Kidney epithelial cell (primary cell): ENCODE measurements around the gene ASCL2. TPM values are rescaled to one million over a fixed set of nuclear protein-coding genes. Genes with fewer than 3 reads are reported as not detected.

Experiments
- DNase-seq: peaks from one replicate; pipeline ENCODE4 v3.0.0-alpha.2; 2010; ENCODE audit warnings: low read depth
- H3K27me3 ChIP-seq: 2 replicates; pipeline ENCODE4 v1.6.0; 2011; ENCODE audit warnings: low read length; ENCODE audit not compliant: control insufficient read depth, insufficient read depth
- H3K36me3 ChIP-seq: 2 replicates; pipeline ENCODE4 v1.5.1; 2011; ENCODE audit warnings: low read length; ENCODE audit not compliant: control insufficient read depth, insufficient read depth
- H3K4me3 ChIP-seq: 2 replicates; pipeline ENCODE4 v1.5.1; 2011; ENCODE audit warnings: low read depth, mild to moderate bottlenecking, control low read depth, low read length
- total RNA-seq: library from RNA; depleted of rRNA; stranded (reverse); fragments of >200 nt; gene quantifications from 2 replicates; pipeline ENCODE4 v1.2.3, GENCODE V29; 2015
- TF ChIP-seq, protein P1 (sequence below): IDR thresholded peaks from 2 replicates; pipeline ENCODE4 v1.5.1; 2011; ENCODE audit warnings: mild to moderate bottlenecking, moderate library complexity, low read length, control low read depth, inconsistent platforms; ENCODE audit not compliant: insufficient read depth, poor library complexity, severe bottlenecking

The ASCL2 gene
- total RNA-seq, 1 donor from 2014 or later = not detected

DNA sequence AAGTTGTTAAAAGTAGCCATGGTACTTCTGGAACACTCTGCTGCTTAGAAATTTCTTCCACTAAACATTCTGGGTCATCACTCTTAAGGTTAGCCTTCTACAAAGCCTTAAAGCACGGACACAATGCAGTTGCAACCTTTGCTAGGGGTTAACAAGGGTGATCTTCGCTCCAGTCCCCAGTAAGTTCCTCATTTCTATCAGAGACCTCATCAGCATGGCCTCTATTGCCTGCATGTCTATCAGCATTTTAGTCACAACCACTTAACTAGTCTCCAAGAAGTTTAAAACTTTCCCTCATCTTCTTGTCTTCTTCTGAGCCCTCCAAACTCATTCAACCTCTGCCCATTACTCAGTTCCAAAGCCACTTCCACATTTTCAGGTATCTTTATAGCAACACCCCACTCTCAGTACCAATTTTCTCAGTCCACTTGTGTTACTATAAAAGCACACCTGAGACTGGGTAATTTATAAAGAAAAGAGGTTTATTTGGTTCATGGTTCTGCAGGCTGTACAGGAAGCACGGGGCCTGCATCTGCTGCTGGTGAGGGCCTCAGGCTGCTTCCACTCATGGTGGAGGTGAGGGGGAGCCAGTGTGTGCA lies 50.1 kb downstream of the ASCL2 start:
- TF ChIP-seq, protein P1, sequence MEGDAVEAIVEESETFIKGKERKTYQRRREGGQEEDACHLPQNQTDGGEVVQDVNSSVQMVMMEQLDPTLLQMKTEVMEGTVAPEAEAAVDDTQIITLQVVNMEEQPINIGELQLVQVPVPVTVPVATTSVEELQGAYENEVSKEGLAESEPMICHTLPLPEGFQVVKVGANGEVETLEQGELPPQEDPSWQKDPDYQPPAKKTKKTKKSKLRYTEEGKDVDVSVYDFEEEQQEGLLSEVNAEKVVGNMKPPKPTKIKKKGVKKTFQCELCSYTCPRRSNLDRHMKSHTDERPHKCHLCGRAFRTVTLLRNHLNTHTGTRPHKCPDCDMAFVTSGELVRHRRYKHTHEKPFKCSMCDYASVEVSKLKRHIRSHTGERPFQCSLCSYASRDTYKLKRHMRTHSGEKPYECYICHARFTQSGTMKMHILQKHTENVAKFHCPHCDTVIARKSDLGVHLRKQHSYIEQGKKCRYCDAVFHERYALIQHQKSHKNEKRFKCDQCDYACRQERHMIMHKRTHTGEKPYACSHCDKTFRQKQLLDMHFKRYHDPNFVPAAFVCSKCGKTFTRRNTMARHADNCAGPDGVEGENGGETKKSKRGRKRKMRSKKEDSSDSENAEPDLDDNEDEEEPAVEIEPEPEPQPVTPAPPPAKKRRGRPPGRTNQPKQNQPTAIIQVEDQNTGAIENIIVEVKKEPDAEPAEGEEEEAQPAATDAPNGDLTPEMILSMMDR = no peak
- no peak for DNase-seq
- no peaks in the 10 kb centered on the region for H3K36me3 ChIP-seq
- H3K4me3 ChIP-seq = no peak overlapping the region
- peaks cover 30% of the 10 kb centered on the region for H3K27me3 ChIP-seq

DNA sequence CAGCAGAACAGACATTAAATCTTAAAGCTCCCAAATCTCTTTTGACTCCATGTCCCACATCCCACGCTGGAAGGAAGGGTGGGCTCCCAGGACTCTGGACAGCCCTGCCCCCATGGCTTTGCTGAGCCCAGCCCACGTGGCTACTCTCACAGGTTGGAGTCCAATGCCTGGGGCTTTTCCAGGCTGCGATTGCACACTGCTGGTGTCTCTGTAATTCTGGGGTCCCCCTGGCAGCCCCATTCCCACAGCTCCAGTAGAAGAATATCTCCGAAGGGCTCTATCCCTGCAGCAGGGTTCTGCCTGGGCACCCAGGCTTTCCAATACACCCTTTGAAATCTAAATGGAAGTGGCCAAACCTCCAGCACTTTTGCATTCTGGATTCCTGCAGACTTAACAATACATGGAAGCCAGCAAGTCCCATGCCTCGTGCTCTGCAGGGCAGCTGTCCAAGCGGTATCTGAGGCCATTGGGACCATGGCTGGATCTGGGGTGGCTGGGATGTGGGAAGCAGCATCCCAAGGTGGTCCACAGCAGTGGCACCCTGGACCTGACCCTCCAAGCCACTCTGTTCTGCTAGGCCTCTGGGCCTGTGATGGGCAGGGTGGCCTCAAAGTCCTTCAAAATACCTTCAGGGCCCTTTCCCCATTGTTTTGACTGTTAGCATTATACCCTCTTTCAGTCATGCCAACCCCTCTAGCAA lies 50.9 kb downstream of the ASCL2 start:
- Histone ChIP-seq H3K36me3 (no peaks in the 10 kb centered on the region), H3K27me3 (peaks cover 35% of the 10 kb centered on the region), H3K4me3 (no peak overlapping the region)
- no peak for DNase-seq
- TF ChIP-seq, protein P1 = no peak

Other genes starting within 250 kb of the ASCL2 start
- 8.7 and 11.4 TPM in 2 replicates for gene IGF2, start 131.2 kb downstream of the ASCL2 start, total RNA-seq
- not detected in 2 replicates for gene INS, start 109.4 kb downstream of the ASCL2 start, total RNA-seq
- not detected in 2 replicates for gene TH, start 98.8 kb downstream of the ASCL2 start, total RNA-seq
- gene C11orf21, start 31.3 kb upstream of the ASCL2 start, total RNA-seq = not detected in 2 replicates
- gene TSPAN32, start 31.4 kb upstream of the ASCL2 start, total RNA-seq = 0.46 TPM in 1 of 2 replicates, not detected in the other
- 216 and 263 TPM in 2 replicates for gene CD81, start 106.7 kb upstream of the ASCL2 start, total RNA-seq
- gene TSSC4, start 130.2 kb upstream of the ASCL2 start, total RNA-seq = 62.0 and 73.2 TPM in 2 replicates
- not detected in 2 replicates for gene TRPM5, start 173.9 kb upstream of the ASCL2 start, total RNA-seq
- gene KCNQ1, start 174.4 kb upstream of the ASCL2 start, total RNA-seq = 2.3 and 2.8 TPM in 2 replicates